A673 (cell line): ENCODE data around the gene FEM1C. TPM values are rescaled to one million over a fixed set of nuclear protein-coding genes. Genes with fewer than 3 reads are reported as not detected.

Experiments
- Bru-seq: library from RNA; stranded (reverse); fragments of 400-500 nt; gene quantifications from one replicate; lab custom pipeline; 2021; lab: Mats Ljungman, UMichigan
- BruChase-seq, 2 experiments: library from RNA; stranded (reverse); fragments of 400-500 nt; gene quantifications; one replicate each; lab custom pipeline; 2021; lab: Mats Ljungman, UMichigan
- BruUV-seq: library from RNA; stranded (reverse); fragments of 400-500 nt; replicated peaks from 2 replicates; lab custom pipeline; 2021; lab: Mats Ljungman, UMichigan
- CTCF ChIA-PET: fragments of 300-600 bp; sonication (Branson Sonifier 250); formaldehyde crosslinking; loops from one replicate; lab custom pipeline; 2022; ENCODE audit warnings: antibody characterized with exemption; lab: Charles Lee
- POLR2A ChIA-PET: fragments of 300-600 bp; sonication (Branson Sonifier 250); formaldehyde crosslinking; loops from one replicate; lab custom pipeline; 2022; ENCODE audit warnings: antibody characterized with exemption; ENCODE audit not compliant: low non-redundant PET; lab: Charles Lee
- DNase-seq: peaks from one replicate; pipeline ENCODE4 v3.0.0-alpha.2; 2015; ENCODE audit warnings: low spot score
- H3K27ac ChIP-seq: fragments of 200-600 bp; sonication (generic); 2 replicates; pipeline ENCODE4 v1.5.1; 2016; ENCODE audit warnings: mixed run types, low read depth, mild to moderate bottlenecking, mixed read lengths, antibody characterized with exemption, low read length; ENCODE audit not compliant: poor library complexity, severe bottlenecking
- H3K27me3 ChIP-seq: fragments of 200-600 bp; sonication (generic); replicated peaks from 2 replicates; pipeline ENCODE4 v1.6.1; 2017; ENCODE audit warnings: mixed run types, low read depth, mild to moderate bottlenecking, mixed read lengths, antibody characterized with exemption, low read length; ENCODE audit not compliant: insufficient read depth, poor library complexity
- H3K36me3 ChIP-seq: fragments of 200-600 bp; sonication (generic); 2 replicates; pipeline ENCODE4 v1.6.1; 2016; ENCODE audit warnings: mixed run types, mild to moderate bottlenecking, mixed read lengths, antibody characterized with exemption, low read length; ENCODE audit not compliant: insufficient read depth, poor library complexity, severe bottlenecking
- H3K4me1 ChIP-seq: fragments of 200-600 bp; sonication (generic); 2 replicates; pipeline ENCODE4 v1.6.1; 2017; ENCODE audit warnings: mixed run types, mild to moderate bottlenecking, mixed read lengths, antibody characterized with exemption, low read length; ENCODE audit not compliant: insufficient read depth, poor library complexity, severe bottlenecking
- H3K4me3 ChIP-seq: fragments of 200-600 bp; sonication (generic); 2 replicates; pipeline ENCODE4 v1.5.1; 2016; ENCODE audit warnings: low read depth, mixed run types, mild to moderate bottlenecking, mixed read lengths, low read length; ENCODE audit not compliant: poor library complexity, severe bottlenecking
- H3K9me3 ChIP-seq: fragments of 200-600 bp; sonication (generic); 2 replicates; pipeline ENCODE4 v1.6.1; 2016; ENCODE audit warnings: mixed run types, low read depth, mild to moderate bottlenecking, mixed read lengths, antibody characterized with exemption, low read length; ENCODE audit not compliant: poor library complexity, severe bottlenecking
- EZH2 ChIP-seq: fragments of 200-600 bp; sonication (generic); IDR thresholded peaks from 2 replicates; pipeline ENCODE4 v1.6.1; 2017; ENCODE audit warnings: borderline replicate concordance, low read depth, mild to moderate bottlenecking, mixed read lengths, antibody characterized with exemption, low read length; ENCODE audit not compliant: poor library complexity, severe bottlenecking
- intact Hi-C: fragments of 100-400 bp; cut with micrococcal nuclease; formaldehyde crosslinking; loops from one replicate; pipeline ENCODE4 v1.10.0; 2022; ENCODE audit not compliant: unreplicated experiment
- long read RNA-seq: library from polyadenylated mRNA; stranded (forward); transcript quantifications from one replicate; pipeline ENCODE4 v2.0.0, GENCODE V29; 2022
- total RNA-seq: library from RNA; stranded (reverse); gene quantifications from 2 replicates; pipeline ENCODE4 v1.2.3, GENCODE V29; 2021
- TF ChIP-seq, protein P1 (sequence below): fragments of 300-800, 200-600 bp; sonication (generic); conservative IDR thresholded peaks from 2 replicates; pipeline ENCODE4 v1.5.1; 2017; ENCODE audit warnings: low read depth, mild to moderate bottlenecking, antibody characterized with exemption, low read length, moderate library complexity, mixed read lengths

FEM1C gene, protein sequence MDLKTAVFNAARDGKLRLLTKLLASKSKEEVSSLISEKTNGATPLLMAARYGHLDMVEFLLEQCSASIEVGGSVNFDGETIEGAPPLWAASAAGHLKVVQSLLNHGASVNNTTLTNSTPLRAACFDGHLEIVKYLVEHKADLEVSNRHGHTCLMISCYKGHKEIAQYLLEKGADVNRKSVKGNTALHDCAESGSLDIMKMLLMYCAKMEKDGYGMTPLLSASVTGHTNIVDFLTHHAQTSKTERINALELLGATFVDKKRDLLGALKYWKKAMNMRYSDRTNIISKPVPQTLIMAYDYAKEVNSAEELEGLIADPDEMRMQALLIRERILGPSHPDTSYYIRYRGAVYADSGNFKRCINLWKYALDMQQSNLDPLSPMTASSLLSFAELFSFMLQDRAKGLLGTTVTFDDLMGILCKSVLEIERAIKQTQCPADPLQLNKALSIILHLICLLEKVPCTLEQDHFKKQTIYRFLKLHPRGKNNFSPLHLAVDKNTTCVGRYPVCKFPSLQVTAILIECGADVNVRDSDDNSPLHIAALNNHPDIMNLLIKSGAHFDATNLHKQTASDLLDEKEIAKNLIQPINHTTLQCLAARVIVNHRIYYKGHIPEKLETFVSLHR
- total RNA-seq: 13.7 and 15.0 TPM in 2 replicates
- Bru-seq, nascent RNA: percentile 95 among the genes with signal in this experiment
- percentile 96 among the genes with signal in this experiment for BruChase-seq, experiment 1, labeled RNA remaining after a 2-hour chase
- BruChase-seq, experiment 2, labeled RNA remaining after a 6-hour chase: percentile 66 among the genes with signal in this experiment
- long read RNA-seq, full-length matches to known transcripts: 14 of 17 reads
- long read RNA-seq, partial matches to known transcripts: 0 of 17 reads
- long read RNA-seq, other reads (novel, unspliced or antisense): 3 of 17 reads

DNA sequence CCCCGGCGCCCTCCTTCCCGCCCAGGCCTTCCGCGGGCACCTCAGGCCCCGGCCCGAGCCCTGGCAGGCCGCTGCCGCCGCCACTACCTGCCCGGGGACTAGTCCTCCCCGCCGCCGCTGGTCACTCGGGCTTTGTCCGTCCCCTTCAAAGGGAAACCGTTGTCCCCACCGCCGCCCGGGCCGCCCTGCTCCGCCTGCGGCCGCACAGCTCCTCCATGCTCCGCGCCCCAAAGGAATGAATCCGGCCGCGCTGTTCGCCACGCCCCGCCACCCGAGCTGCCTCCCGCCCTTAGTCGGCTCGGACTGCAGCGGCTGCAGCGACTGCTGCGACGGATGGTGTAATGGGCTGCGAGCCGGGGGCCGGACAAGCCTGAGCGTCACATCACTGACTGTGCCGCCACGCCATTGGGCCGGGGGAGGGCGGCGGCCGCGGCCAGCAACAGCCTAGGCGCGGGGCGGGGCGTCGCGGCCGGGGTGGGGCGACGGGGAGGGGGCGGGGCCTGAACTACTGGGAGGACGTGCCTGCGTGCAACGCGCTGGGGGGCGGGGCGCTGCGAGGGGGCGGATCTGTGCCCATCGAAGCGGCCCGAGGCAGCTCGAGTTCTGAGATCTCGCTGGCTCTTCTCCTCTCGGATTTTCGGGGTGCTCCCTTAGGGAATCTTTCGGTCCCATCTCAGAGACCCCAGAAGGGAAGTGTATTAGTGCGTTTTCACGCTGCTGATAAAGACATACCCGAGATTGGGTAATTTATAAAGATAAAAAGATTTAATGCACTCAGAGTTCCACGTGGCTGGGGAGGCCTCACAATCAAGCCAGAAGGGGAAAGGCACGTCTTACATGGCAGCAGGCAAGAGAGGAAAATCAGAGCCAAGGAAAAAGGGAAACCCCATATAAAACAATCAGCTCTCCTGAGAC is at the start of gene FEM1C:
Gene FEM1C (minus strand): TSS at position 340 of the 915 bp plus-strand sequence. CDS start 1,282 bp downstream, outside the sequence.
- Histone ChIP-seq H3K36me3 (peaks cover 26% of the 10 kb centered on the region), H3K27ac (peak within 1 kb of the TSS; percentile 98), H3K4me3 (peak within 1 kb of the TSS; percentile 92), H3K9me3 (peaks cover 10% of the 10 kb centered on the region), H3K27me3 (no peaks in the 10 kb centered on the region), H3K4me1 (peaks cover 3% of the 10 kb centered on the region)
- intact Hi-C loops: loop anchor here (10.0 kb wide), 1 partner anchor 290 kb away; no protein-coding TSS in a partner anchor
- TF ChIP-seq EZH2: no peak
- TF ChIP-seq, protein P1, sequence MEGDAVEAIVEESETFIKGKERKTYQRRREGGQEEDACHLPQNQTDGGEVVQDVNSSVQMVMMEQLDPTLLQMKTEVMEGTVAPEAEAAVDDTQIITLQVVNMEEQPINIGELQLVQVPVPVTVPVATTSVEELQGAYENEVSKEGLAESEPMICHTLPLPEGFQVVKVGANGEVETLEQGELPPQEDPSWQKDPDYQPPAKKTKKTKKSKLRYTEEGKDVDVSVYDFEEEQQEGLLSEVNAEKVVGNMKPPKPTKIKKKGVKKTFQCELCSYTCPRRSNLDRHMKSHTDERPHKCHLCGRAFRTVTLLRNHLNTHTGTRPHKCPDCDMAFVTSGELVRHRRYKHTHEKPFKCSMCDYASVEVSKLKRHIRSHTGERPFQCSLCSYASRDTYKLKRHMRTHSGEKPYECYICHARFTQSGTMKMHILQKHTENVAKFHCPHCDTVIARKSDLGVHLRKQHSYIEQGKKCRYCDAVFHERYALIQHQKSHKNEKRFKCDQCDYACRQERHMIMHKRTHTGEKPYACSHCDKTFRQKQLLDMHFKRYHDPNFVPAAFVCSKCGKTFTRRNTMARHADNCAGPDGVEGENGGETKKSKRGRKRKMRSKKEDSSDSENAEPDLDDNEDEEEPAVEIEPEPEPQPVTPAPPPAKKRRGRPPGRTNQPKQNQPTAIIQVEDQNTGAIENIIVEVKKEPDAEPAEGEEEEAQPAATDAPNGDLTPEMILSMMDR: no peak
- ChIA-PET CTCF (interaction anchor here (0.7 kb wide), 1 partner anchor 241 kb away, joined by 9 read pairs; no protein-coding TSS in a partner anchor), POLR2A (interaction anchor here (0.7 kb wide), 1 partner anchor 249 kb away, joined by 3 read pairs; the partner anchor contains the start of gene CCDC112)
- peak; percentile 96 for DNase-seq
- no TSS peak for BruUV-seq

- BruUV-seq: no TSS peak
- Histone ChIP-seq H3K4me1 (no peaks in the 10 kb centered on the region), H3K9me3 (no peaks in the 10 kb centered on the region), H3K27me3 (no peaks in the 10 kb centered on the region), H3K4me3 (no peak overlapping the region), H3K36me3 (no peaks in the 10 kb centered on the region), H3K27ac (no peak overlapping the region)
- intact Hi-C loops: loop anchor here (5.0 kb wide), 1 partner anchor 492 kb away; no protein-coding TSS in a partner anchor
- TF ChIP-seq EZH2: no peak
- TF ChIP-seq, protein P1: no peak
- DNase-seq: no peak
- CTCF ChIA-PET: no interaction called here
- POLR2A ChIA-PET: no interaction called here
Measured at GRCh38 chr5:115589043-115589442, 44.5 kb upstream of the FEM1C start.
